Measurements from ENCODE around the gene NPFFR1. TPM values are rescaled to one million over a fixed set of nuclear protein-coding genes. Genes with fewer than 3 reads are reported as not detected.
"Not testable (repeated sequence)": the region's sequence is repeated elsewhere in the genome, so short reads cannot be mapped to it uniquely, and the experiment has no call there.

Gene NPFFR1
- total RNA-seq, 1 experiment from 2014 or later, result not detected

DNA sequence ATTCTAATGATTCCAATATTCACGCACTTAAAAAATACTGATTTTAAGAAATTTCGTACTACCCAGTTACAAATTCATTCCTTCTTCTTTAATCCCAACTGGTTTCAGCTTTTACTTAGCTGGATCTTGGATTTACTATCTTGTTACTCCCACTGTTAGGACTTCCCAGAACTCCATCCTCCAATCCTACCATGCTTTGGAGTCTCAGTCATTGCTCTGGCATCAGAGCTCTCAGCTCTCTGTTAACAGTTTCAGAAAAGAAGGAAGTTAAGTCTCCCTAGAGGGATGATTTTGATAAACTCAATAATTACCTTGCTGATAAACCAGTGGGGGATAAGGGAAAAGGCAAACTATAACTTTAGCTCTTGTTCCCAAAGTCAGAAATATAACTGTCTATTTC is 60.1 kb downstream of the NPFFR1 start:
- DNase-seq (ENCODE audit: low read depth), result no peak

DNA sequence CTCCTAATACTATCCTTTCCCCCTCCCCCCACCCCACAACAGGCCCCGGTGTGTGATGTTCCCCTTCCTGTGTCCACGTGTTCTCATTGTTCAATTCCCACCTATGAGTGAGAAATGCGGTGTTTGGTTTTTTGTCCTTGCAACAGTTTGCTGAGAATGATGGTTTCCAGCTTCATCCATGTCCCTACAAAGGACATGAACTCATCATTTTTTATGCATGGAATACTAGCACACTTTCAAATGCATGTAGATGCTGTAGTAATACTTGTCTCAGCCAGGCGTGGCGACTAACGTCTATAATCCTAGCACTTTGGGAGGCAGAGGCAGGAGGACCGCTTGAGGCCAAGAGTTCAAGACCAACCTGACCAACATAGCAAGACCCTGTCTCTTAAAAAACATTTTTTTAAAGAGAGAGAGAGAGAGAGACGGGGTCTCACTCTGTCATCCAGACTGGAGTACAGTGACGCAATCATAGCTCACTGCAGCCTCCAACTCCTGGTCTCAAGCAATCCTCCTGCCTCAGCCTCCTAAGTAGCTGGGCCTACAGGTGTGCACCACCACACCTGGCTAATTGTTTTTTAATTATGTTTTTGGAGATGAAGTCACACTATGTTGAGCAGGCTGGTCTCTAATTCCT is 60.9 kb downstream of the NPFFR1 start:
- not testable (repeated sequence) for DNase-seq (ENCODE audit: low read depth)

DNA sequence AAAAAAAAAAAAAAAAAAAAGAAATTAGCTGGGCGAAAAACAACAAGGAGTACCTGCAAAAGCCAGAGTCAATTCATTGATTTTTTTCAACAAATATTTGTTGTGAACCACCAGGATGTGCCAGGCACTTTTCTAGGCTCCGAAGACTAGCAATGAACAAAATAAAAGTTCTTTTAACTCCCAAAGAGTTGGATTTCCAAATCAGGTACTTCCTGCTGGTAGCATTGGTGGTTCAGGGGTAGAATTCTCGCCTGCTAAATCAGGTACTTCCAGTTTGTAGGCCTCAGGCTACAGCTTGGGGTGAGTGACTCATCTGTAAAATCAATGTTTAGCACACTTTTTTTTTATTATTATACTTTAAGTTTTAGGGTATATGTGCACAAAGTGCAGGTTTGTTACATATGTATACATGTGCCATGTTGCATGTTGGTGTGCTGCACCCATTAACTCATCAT is 61.4 kb downstream of the NPFFR1 start:
- no peak for DNase-seq (ENCODE audit: low read depth)

DNA sequence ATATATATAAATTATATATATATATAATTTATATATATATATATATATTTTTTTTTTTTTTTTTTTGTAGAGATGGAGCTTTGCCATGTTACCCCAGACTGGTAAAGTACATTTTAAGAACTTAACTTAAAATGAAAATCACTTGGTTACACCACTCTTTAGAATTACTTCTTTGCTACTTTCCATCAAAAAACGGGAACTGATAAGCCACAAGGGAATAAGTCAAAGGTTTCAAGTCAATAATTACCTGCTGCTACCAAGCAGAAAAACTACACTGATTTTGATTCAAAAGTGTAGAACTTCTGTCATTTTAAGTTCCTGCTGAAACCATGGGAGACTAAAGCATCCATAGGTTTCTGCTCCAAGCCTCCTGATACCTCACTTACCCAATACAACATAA is 62.8 kb downstream of the NPFFR1 start:
- DNase-seq (ENCODE audit: low read depth), result no peak

DNA sequence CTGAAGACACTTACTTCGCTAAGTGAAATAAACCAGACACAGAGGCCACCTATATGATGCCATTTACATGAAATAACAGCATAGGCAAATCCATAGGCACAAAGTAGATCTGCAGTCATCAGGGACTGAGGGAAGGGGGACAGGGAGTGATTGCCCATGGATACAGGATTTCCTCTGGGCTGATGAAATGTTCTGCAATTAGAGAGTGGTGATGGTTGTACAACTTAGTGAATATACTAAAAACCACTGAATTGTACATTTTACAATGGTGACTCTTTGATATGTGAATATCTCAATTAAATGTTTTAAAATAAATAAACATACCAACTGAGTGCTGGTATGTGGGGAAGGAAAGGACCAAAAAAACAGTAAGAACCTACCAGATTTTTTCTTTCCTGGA is 70.9 kb downstream of the NPFFR1 start:
- DNase-seq (ENCODE audit: low read depth), result no peak

DNA sequence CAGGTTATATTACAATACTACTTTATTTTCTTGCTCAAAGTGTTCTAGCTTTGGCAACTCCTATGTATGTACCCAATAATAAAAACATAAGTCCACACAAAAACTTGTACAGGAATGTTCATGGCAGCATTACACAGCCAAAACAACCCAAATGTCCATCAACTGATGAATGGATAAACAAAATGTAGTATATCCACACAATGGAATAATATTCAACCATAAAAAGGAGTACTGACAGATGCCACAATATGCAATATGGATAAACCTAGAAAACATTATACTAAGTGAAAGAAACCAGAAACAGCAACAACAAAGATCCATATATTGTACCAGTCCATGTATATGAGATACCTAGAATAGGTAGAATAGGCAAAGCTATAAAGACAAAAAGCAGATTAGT is 71.5 kb downstream of the NPFFR1 start:
- DNase-seq (ENCODE audit: low read depth), result no peak

DNA sequence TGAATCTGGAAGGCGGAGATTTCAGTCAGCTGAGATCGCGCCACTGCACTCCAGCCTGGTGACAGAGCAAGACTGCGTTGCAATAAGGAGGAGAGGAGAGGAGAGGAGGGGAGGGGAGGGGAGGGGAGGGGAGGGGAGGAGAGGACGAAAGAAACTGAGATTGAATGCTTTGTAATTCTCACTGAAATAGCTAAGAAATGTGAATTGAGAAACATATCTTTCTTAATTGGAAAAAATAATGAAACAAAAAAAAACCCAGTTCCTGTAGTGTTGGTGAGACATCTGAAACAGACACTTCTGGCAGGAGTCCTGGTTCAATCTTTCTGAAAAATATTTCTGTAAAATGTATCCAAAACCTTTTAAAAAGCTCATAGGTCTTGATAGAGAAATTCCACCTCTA is 77.0 kb downstream of the NPFFR1 start:
- DNase-seq (ENCODE audit: low read depth), result no peak

DNA sequence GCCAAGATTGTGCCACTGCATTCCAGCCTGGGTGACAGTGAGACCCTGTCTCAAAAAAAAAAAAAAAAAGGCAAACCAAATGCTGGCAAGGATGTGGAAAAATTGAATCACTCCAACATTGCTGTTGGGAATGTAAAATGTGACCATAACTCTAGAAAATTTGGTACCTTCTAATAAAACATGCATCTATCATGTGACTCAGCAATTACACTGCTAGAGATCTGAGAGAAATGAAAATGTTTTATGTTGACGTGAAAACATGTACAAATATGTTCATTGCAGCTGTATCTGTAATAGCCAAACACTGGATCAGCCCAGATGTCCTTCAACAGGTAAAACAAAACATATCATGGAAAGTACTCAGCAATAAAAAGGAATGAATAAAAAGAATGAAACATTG is 82.7 kb downstream of the NPFFR1 start:
- no peak for DNase-seq (ENCODE audit: low read depth)

DNA sequence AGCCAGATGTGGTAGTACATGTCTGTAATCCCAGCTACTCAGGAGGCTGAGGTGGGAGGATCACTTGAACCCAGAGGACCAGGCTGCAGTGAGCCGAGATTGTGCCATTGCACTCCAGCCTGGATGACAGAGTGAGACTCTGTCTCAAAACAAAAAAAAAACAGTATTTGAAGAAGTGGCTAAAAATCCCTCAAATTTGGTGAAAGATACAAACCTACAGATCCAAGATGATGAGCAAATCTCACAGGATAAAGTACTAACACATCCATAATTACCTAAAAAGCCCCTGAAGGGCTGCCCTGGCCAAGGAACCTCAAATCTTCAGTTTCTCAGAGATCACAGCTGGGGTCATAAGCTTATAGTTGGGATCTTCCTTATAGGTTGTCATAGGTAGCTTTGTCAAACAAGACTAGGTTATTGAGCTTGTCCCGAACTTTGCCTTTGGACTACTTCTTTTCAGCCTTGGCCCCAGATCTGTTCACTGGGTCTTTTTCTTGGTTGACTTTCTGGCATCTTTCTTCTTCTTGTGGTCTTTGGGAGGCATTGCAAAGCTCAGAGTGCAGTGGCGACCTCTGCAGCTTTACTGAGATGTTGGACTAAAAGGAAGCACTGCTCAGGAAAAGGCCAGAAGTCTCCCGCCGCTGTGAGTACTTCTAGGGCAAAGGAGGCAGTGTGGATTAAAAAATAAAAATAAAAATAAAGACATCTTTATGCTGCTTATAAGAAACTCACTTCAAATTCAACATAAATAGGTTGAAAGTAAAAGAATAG is 84.9 kb downstream of the NPFFR1 start:
- DNase-seq (ENCODE audit: low read depth), result no peak

Small RNAs within 50 kb of the gene (small RNA-seq; reads per million reads assigned to genes)
- gene RPS25P9, result not detected

Other genes starting within 250 kb of the NPFFR1 start
- 0.30 and 0.32 TPM in 2 replicates for gene MACROH2A2, start 231.2 kb downstream of the NPFFR1 start, total RNA-seq (2014; rRNA removed; shearing (Covaris generic))
- 4.4 and 10.0 TPM in 2 replicates for gene AIFM2, start 151.2 kb downstream of the NPFFR1 start, total RNA-seq (2014; rRNA removed; shearing (Covaris generic))
- gene TYSND1, start 137.3 kb downstream of the NPFFR1 start, total RNA-seq (2014; rRNA removed; shearing (Covaris generic)), result 6.3 and 8.3 TPM in 2 replicates
- 83.6 and 101 TPM in 2 replicates for gene SAR1A, start 113.5 kb downstream of the NPFFR1 start, total RNA-seq (2014; rRNA removed; shearing (Covaris generic))
- gene PPA1, start 50.6 kb downstream of the NPFFR1 start, total RNA-seq (2014; rRNA removed; shearing (Covaris generic)), result 274 and 289 TPM in 2 replicates
- gene LRRC20, start 98.6 kb upstream of the NPFFR1 start, total RNA-seq (2014; rRNA removed; shearing (Covaris generic)), result 29.2 and 40.4 TPM in 2 replicates
- 16.2 and 24.2 TPM in 2 replicates for gene EIF4EBP2, start 120.1 kb upstream of the NPFFR1 start, total RNA-seq (2014; rRNA removed; shearing (Covaris generic))
- 0.37 TPM in 1 of 2 replicates, not detected in the other for gene NODAL, start 157.7 kb upstream of the NPFFR1 start, total RNA-seq (2014; rRNA removed; shearing (Covaris generic))
- 1.4 and 1.8 TPM in 2 replicates for gene PALD1, start 194.8 kb upstream of the NPFFR1 start, total RNA-seq (2014; rRNA removed; shearing (Covaris generic))